HG02623 (cell line): Measurements from ENCODE around the gene WDR45B.
"Not testable (repeated sequence)": the region's sequence is repeated elsewhere in the genome, so short reads cannot be mapped to it uniquely, and the experiment has no call there.

Experiments
- ATAC-seq: cut with Tn5 transposase; IDR thresholded peaks from one replicate; pipeline ENCODE4 v1.9.1; 2021; ENCODE audit warnings: moderate library complexity; ENCODE audit not compliant: unreplicated experiment

The WDR45B gene

DNA sequence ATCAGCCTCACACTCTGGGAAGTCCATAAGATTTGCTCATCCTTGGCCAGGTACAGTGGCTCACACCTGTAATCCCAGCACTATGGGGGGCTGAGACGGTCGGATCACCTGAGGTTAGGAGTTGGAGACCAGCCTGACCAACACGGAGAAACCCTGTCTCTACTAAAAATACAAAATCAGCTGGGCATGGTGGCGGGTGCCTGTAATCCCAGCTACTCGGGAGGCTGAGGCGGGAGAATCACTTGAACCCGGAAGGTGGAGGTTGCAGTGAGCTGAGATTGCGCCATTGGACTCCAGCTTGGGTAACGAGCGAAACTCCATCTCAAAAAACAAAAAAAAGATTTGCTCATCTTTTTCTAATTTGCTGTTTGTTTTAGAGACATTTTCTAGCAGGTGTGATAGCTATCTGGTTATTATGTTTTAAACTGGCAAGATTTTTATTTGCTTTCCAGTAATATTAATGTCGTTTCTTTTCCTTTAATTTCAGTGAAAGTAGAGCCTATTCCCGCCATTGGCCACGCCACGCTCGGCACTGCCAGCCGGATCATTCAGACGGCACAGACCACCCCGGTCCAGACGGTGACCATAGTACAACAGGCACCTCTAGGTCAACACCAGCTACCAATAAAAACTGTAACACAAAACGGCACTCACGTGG is 61.5 kb downstream of the WDR45B start:
- no peak for ATAC-seq

DNA sequence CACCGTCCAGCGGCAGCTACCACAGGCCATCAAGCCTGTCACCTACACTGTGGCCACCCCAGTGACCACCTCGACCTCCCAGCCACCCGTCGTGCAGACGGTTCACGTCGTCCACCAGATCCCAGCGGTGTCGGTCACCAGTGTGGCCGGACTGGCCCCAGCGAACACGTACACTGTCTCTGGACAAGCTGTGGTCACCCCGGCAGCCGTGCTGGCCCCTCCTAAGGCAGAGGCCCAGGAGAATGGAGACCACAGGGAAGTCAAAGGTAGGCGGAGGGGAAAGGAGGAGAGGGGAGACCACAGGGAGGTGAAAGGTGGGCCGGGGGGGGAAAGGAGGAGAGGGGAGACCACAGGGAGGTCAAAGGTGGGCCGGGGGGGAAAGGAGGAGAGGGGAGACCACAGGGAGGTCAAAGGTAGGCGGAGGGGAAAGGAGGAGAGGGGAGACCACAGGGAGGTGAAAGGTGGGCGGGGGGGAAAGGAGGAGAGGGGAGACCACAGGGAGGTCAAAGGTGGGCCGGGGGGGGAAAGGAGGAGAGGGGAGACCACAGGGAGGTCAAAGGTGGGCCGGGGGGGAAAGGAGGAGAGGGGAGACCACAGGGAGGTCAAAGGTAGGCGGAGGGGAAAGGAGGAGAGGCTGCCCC is 62.2 kb downstream of the WDR45B start:
- ATAC-seq: not testable (repeated sequence)

DNA sequence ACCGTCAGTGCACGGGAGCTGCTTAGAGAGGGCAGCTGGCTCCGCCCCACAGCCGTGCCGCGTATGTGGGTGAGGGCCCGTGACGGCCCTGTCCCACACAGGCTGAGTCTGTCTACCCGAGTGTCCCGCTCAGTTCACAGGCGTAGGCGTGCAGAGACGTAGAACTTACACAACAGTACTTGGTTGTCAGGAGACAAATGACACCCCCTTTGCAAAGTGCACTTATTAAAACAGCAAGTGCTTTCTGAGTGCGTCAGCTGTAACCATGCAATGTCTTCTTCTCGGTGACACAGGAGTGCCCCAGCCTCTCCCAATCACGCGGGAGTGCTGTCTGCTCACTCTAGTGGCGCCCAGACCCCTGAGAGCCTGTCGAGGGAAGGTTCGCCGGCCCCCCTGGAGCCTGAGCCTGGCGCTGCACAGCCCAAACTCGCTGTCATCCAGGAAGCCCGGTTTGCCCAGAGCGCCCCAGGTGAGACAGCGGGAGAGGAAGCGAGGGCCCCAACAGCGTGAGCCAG is 64.5 kb downstream of the WDR45B start:
- ATAC-seq: no peak

DNA sequence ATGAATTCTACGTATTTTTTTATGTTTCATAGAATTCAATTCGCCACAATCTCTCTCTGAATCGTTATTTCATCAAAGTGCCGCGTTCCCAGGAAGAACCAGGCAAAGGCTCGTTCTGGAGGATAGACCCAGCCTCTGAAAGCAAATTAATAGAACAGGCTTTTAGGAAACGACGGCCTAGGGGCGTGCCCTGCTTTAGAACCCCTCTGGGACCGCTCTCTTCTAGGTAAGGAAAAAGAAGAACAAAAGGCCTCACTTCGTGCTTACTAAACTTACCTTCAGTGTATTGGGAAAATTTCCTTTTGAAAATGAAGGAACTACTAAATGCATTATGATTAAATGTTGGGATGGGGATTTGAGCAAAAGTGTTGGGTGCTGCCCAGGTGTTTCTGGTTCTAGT is 65.5 kb downstream of the WDR45B start:
- ATAC-seq: no peak

DNA sequence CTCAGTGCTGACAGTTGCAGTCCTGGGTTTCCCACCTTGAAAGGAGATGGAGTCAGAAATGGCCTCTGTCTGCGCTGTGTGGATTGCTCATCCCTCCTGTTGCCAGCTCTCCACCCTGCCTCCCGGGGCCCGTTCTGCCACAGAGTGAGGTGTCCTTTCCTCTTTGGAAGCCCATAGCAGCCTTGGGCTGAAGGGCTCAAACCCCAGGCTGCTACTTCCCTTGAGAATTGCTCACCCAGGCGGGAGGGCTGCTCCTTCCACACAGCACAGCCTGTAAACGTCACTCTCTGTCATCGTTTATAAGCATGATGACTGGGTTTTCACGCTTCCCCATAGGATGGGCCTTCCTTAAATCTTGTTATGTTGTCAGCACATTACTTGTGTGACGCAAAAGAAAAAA is 66.0 kb downstream of the WDR45B start:
- ATAC-seq: no peak

DNA sequence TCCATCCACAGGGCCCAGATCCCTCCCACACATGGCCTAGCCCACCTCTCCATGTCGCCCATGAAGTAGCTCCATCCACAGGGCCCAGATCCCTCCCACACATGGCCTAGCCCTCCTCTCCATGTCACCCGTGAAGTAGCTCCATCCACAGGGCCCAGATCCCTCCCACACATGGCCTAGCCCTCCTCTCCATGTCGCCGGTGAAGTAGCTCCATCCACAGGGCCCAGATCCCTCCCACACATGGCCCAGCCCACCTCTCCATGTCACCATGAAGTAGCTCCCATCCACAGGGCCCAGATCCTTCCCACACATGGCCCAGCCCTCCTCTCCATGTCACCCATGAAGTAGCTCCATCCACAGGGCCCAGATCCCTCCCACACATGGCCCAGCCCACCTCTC is 68.3 kb downstream of the WDR45B start:
- ATAC-seq: not testable (repeated sequence)

DNA sequence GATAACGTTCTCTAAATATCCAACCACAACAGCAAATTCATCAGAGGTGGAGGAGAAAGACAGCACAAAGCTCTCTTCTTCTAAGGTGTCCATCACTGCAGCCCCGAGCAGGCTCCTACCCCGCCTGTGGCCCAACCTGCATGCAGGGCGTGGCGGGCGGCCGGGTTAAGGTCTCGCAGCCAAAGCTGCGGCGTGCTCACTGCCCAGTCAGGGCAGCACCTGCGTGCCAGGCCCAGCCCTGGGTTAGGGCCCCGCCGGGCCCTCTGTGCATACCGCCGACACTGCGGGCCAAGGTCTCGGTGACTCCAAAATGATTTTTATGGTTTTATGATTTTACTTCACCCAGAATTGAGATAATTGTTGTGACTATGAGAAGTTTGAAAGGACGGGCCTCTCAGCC is 70.9 kb downstream of the WDR45B start:
- no peak for ATAC-seq

DNA sequence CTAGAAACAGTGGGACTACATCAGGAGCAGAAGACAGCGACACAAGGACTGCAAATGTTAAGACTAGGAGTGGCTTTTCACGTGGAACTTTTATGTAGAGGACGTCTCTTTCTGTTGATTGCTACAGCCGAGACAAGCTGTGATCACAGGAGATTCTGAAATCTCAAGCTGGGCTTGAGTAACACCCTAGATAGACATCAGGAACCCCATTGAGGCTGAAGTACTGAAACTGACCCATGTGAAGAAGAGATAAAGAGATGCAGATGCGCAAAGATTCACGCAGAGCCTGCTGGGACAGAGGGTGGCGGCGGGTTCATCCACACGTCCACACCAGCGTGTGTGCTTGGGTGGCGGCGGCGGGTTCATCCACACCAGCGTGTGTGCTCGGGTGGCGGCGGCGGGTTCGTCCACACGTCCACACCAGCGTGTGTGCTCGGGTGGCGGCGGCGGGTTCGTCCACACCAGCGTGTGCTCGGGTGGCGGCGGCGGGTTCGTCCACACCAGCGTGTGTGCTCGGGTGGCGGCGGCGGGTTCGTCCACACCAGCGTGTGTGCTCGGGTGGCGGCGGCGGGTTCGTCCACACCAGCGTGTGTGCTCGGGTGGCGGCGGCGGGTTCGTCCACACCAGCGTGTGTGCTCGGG is 72.5 kb downstream of the WDR45B start:
- not testable (repeated sequence) for ATAC-seq

DNA sequence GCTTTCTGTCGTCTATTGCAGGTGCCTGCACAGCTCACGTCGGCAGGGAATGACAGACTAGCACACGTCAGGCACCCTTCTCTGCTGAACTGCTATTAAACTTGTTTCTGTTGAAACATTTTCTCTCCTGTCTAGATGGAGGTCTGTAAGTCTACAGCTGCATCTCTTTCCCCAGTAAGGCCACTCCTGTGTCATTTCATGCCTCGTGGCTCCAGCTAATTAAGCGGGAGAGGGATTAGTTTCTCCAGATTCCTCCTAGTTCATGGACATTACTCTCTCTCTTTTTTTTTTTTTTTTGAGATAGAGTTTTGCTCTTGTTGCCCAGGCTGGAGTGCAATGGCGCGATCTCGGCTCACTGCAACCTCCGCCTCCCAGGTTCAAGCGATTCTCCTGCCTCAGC is 74.2 kb downstream of the WDR45B start:
- no peak for ATAC-seq

DNA sequence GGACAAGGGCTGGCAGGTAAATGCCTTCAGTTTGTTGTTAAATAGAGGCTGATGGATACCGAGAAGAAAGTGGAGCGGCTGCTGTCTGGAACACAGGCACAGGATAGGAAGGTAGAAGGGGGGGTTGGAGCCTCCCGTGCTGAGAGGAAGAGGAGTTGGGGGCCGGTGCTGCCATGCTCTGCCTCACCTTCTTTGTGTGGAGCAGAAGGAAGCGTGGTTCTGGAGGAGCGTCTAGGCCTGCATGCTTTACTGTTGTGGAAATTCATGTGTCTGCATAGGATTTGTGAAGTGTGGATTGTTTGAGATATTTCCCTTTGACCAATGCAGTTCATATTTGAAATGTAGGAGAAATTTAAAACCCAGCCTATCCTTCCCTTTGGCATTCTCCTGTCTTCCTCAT is 76.4 kb downstream of the WDR45B start:
- ATAC-seq: no peak

DNA sequence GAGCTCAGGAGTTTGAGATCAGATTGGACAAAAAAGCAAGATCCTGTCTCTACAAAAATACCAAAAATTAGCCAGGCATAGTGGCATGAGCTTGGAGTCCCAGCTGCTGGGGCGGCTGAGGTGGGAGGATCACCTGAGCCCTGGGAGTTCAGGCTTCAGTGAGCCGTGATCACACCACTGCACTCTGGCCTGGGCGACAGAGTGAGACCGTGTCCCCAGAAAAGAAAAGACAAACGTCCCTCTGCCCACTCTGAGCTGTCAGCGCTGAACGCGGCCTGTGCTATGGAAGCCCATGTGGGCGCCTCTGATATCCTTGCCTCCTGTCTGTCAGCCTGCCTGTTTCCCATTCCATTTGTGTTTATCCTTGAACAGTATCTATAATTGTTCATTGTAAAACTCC is 78.0 kb downstream of the WDR45B start:
- no peak for ATAC-seq

DNA sequence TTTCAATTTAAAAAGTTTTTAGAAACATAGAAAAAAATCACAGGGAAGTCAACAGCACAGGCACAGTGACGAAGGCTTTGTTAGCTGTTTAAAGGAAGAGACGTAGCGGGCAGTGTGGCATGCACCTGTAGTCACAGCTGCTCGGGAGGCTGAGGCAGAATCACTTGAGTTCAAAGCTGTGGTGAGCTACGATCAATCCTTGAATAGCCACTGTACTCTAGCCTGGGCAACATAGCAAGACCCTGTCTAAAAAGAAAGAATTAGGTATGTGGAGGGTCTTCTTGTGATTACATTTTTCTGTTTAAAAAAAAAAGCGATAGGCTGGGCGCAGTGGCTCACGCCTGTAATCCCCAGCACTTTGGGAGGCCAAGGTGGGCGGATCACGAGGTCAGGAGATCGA is 78.6 kb downstream of the WDR45B start:
- no peak for ATAC-seq

DNA sequence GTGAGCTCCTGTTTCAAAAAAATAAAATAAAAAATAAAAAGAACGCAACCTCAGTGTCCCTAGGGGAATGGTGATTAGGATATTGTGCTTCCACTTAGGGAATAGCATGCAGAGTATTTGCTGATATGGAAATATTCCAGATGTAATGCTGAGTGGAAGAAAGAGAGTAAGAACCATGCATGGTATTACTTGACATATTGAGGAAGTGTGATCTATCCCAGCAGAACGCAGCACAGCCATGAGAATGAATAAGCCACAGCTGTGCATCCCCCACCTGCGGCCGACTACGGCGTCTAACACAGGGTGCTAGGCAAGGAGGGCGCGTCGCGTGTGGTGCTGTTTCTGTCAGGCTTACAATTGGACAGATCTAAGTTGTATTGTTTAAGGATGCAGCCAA is 79.2 kb downstream of the WDR45B start:
- no peak for ATAC-seq

DNA sequence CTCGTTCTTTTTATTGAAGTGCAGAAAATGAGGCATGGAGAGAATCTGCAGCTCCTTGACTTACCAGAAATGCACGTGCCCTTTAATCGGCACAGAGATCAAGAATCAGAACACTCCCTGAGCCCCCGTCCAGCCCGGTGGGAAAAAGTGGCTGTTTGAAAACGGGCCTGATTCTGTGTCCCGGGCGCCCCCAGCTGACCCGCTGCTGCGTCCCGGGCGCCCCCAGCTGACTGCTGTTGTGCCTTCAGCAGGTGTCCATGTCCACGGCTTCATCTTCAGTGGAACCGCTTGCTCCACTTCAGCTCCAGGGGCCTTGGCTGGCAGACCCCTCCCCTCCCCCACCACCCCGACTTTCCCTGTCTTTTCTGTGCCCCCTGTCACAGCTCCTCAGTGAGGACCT is 81.0 kb downstream of the WDR45B start:
- ATAC-seq: no peak

DNA sequence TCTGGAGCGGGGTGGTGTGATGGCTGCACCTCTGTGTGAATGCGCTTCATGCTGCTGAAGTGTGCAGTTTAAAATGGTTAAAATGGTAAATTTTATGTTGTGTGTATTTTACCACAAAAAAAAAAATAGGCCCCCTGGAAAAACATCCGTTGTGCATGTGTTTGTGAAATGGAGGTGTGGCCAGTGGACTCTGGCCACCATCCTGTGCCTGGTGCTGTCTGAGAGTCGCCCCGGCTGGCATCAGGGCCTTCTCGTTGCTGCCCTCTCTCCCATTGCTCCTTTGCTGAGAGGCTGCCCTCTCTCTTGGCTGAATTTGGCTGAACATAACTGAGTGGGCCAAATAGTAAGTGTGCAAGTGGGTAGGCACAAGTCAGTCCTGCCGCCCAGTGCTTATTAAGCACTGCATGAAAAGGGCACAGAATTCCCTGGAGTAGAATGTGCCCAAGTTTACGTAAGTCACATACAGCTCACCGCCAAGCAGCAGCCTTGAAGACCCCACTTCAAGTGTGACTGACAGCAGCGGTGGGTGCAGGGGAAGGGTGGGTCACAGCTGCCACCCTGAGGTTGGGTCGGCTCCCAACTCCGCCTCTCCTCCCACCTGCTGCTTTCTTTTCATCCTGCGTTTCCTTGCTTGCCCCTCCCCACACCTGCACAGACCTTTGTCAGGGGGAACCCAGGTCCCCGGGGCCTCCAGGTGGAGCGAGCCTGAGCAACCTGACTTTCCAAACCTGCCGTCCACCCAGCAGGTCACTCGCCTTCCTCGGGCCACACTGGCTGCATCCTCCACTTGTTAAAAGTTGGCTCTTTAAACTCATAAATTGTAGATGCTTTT is 81.9 kb downstream of the WDR45B start:
- no peak for ATAC-seq

DNA sequence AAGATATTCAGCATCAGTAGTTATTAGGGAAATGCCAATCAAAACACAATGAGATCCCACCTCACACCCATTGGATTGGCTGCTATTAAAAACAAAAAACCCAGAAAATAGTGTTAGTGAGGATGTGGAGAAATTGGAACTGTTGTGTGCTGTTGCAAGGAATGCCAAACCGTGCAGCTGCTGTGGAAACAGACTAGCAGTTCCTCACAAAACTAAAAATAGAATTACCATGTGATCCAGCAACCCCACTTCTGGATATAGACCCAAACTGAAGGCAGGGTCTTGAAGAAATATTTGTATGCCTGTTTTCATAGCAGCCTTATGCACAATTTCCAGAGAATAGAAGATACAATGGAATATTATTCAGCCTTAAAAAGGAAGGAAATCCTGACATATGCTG is 82.7 kb downstream of the WDR45B start:
- ATAC-seq: no peak
